H9 (cell line): ENCODE data around the gene HMGCS1. TPM values are rescaled to one million over a fixed set of nuclear protein-coding genes. Genes with fewer than 3 reads are reported as not detected.
A peak's percentile ranks its signal among the peaks of the same experiment; 100 is the strongest.

Experiments used
- DNase-seq: peaks from one replicate; pipeline ENCODE4 v3.0.0-alpha.2; 2017
- H2AFZ ChIP-seq: one replicate; pipeline ENCODE4 v1.6.1; 2013; ENCODE audit warnings: mild to moderate bottlenecking, low read length, control low read depth, moderate library complexity
- H2AK5ac ChIP-seq: 2 replicates; pipeline ENCODE4 v1.6.1; 2013; ENCODE audit warnings: low read length, control low read depth, mixed read lengths; ENCODE audit not compliant: insufficient read length
- H2BK120ac ChIP-seq: one replicate; pipeline ENCODE4 v1.6.1; 2013; ENCODE audit warnings: low read depth, mild to moderate bottlenecking, low read length, control low read depth, inconsistent platforms; ENCODE audit not compliant: poor library complexity, severe bottlenecking
- H2BK12ac ChIP-seq: 2 replicates; pipeline ENCODE4 v1.6.1; 2013; ENCODE audit warnings: low read length, control low read depth, mixed read lengths, low read depth; ENCODE audit not compliant: insufficient read length
- H2BK15ac ChIP-seq: 2 replicates; pipeline ENCODE4 v1.6.1; 2013; ENCODE audit warnings: low read depth, low read length, control low read depth
- H2BK20ac ChIP-seq: one replicate; pipeline ENCODE4 v1.6.1; 2013; ENCODE audit warnings: low read depth, mild to moderate bottlenecking, low read length, control low read depth, inconsistent platforms; ENCODE audit not compliant: poor library complexity, severe bottlenecking
- H2BK5ac ChIP-seq: 2 replicates; pipeline ENCODE4 v1.6.1; 2013; ENCODE audit warnings: low read length, control low read depth, mixed read lengths; ENCODE audit not compliant: insufficient read length
- H3K14ac ChIP-seq: 2 replicates; pipeline ENCODE4 v1.6.1; 2013; ENCODE audit warnings: low read length, control low read depth; ENCODE audit not compliant: insufficient read depth
- H3K18ac ChIP-seq: 2 replicates; pipeline ENCODE4 v1.6.1; 2013; ENCODE audit warnings: low read depth, mild to moderate bottlenecking, mixed read lengths, low read length, control low read depth; ENCODE audit not compliant: insufficient read length
- H3K23ac ChIP-seq: 2 replicates; pipeline ENCODE4 v1.6.1; 2013; ENCODE audit warnings: low read length, control low read depth, mixed read lengths, low read depth; ENCODE audit not compliant: insufficient read length
- H3K23me2 ChIP-seq: 2 replicates; pipeline ENCODE4 v1.6.1; 2013; ENCODE audit warnings: low read depth, mild to moderate bottlenecking, mixed read lengths, low read length, control low read depth; ENCODE audit not compliant: insufficient read length, poor library complexity, severe bottlenecking
- H3K27ac ChIP-seq: 2 replicates; pipeline ENCODE4 v1.5.1; 2013; ENCODE audit warnings: low read length, control low read depth, mixed read lengths, low read depth; ENCODE audit not compliant: insufficient read length
- H3K27me3 ChIP-seq: 2 replicates; pipeline ENCODE4 v1.6.1; 2013; ENCODE audit warnings: low read length, control low read depth, inconsistent platforms; ENCODE audit not compliant: insufficient read depth
- H3K4ac ChIP-seq: 2 replicates; pipeline ENCODE4 v1.6.1; 2013; ENCODE audit warnings: low read depth, mild to moderate bottlenecking, control low read depth, inconsistent platforms, low read length, moderate library complexity
- H3K4me1 ChIP-seq: 2 replicates; pipeline ENCODE4 v1.6.1; 2013; ENCODE audit warnings: low read length, control low read depth, inconsistent platforms; ENCODE audit not compliant: insufficient read depth
- H3K4me2 ChIP-seq: 2 replicates; pipeline ENCODE4 v1.6.1; 2013; ENCODE audit warnings: low read length, control low read depth, mixed read lengths; ENCODE audit not compliant: insufficient read length, insufficient read depth
- H3K56ac ChIP-seq: 2 replicates; pipeline ENCODE4 v1.6.1; 2013; ENCODE audit warnings: low read depth, mild to moderate bottlenecking, mixed read lengths, low read length, control low read depth; ENCODE audit not compliant: insufficient read length
- H3K79me1 ChIP-seq: 2 replicates; pipeline ENCODE4 v1.6.1; 2013; ENCODE audit warnings: low read depth, mild to moderate bottlenecking, moderate library complexity, low read length, control low read depth, inconsistent platforms; ENCODE audit not compliant: insufficient read depth, poor library complexity, severe bottlenecking
- H3K79me2 ChIP-seq: 2 replicates; pipeline ENCODE4 v1.6.1; 2013; ENCODE audit warnings: low read length, control low read depth, inconsistent platforms; ENCODE audit not compliant: insufficient read depth
- H3K9ac ChIP-seq: 2 replicates; pipeline ENCODE4 v1.6.1; 2013; ENCODE audit warnings: low read length, control low read depth, mixed read lengths; ENCODE audit not compliant: insufficient read length; ENCODE audit errors: extremely low read depth
- H3K9me3 ChIP-seq: one replicate; pipeline ENCODE4 v1.6.1; 2013; ENCODE audit warnings: low read depth, low read length, inconsistent platforms; ENCODE audit not compliant: control insufficient read depth
- H3T11ph ChIP-seq: one replicate; pipeline ENCODE4 v1.6.1; 2013; ENCODE audit warnings: mild to moderate bottlenecking, low read length, control low read depth, inconsistent platforms
- H4K20me1 ChIP-seq: one replicate; pipeline ENCODE4 v1.6.1; 2013; ENCODE audit not compliant: control insufficient read depth, insufficient read length, insufficient read depth
- H4K5ac ChIP-seq: 2 replicates; pipeline ENCODE4 v1.6.1; 2013; ENCODE audit warnings: low read depth, mild to moderate bottlenecking, mixed read lengths, low read length, control low read depth; ENCODE audit not compliant: insufficient read length
- H4K8ac ChIP-seq: replicated peaks from 2 replicates; pipeline ENCODE4 v1.6.1; 2013; ENCODE audit warnings: low read length, control low read depth, mixed read lengths, low read depth; ENCODE audit not compliant: insufficient read length
- H4K91ac ChIP-seq: 2 replicates; pipeline ENCODE4 v1.6.1; 2013; ENCODE audit warnings: low read depth, mild to moderate bottlenecking, moderate library complexity, mixed read lengths, low read length, control low read depth; ENCODE audit not compliant: insufficient read length
- H3K27ac Mint-ChIP-seq, 3 experiments: 2 replicates in 2 of 3; 3 replicates in 1 of 3; pipeline ENCODE4 v1.8.0; 2020 to 2021; ENCODE audit warnings: mixed read lengths in 3 of 3, mild to moderate bottlenecking in 1 of 3, moderate library complexity in 1 of 3
- H3K27me3 Mint-ChIP-seq: 2 replicates; pipeline ENCODE4 v1.8.0; 2021; ENCODE audit warnings: low read depth, mild to moderate bottlenecking, moderate library complexity, mixed read lengths
- H3K36me3 Mint-ChIP-seq, 3 experiments: 2 replicates in 2 of 3; 3 replicates in 1 of 3; pipeline ENCODE4 v1.8.0; 2020 to 2021; ENCODE audit warnings: low read depth in 3 of 3, mixed read lengths in 3 of 3; ENCODE audit not compliant: insufficient read depth in 1 of 3
- H3K4me1 Mint-ChIP-seq, 2 experiments: 2 replicates each; pipeline ENCODE4 v1.8.0; 2020; ENCODE audit warnings: mixed read lengths in 2 of 2
- H3K4me3 Mint-ChIP-seq, 2 experiments: 2 replicates in 1 of 2; 3 replicates in 1 of 2; pipeline ENCODE4 v1.8.0; 2020 to 2021; ENCODE audit warnings: mild to moderate bottlenecking in 2 of 2, mixed read lengths in 2 of 2, moderate library complexity in 1 of 2
- H3K9me3 Mint-ChIP-seq, 2 experiments: 2 replicates in 1 of 2; 3 replicates in 1 of 2; pipeline ENCODE4 v1.8.0; 2020; ENCODE audit warnings: mild to moderate bottlenecking in 2 of 2, mixed read lengths in 2 of 2, moderate library complexity in 1 of 2
- WGBS: extraction: QIAGEN DNeasy Blood & Tissue Kit; methylation state at CpG from one replicate; pipeline ENCODE4 v1.1.7; 2013; ENCODE audit warnings: missing lambda C conversion rate, low lambda C conversion rate, mixed read lengths; ENCODE audit not compliant: insufficient read length; ENCODE audit errors: extremely low coverage; 5-methylcytosine and 5-hydroxymethylcytosine counted together
- total RNA-seq: library from RNA; stranded (reverse); gene quantifications from 2 replicates; pipeline ENCODE4 v1.2.1, GENCODE V29; 2021
- TF ChIP-seq, protein P1 (sequence below): fragments of 200-600 bp; sonication (generic); conservative IDR thresholded peaks from 3 replicates; pipeline ENCODE4 v1.8.0; 2021; ENCODE audit warnings: antibody characterized with exemption, mild to moderate bottlenecking

Gene HMGCS1
- total RNA-seq, 1 experiment from 2014 or later: 147 TPM

DNA sequence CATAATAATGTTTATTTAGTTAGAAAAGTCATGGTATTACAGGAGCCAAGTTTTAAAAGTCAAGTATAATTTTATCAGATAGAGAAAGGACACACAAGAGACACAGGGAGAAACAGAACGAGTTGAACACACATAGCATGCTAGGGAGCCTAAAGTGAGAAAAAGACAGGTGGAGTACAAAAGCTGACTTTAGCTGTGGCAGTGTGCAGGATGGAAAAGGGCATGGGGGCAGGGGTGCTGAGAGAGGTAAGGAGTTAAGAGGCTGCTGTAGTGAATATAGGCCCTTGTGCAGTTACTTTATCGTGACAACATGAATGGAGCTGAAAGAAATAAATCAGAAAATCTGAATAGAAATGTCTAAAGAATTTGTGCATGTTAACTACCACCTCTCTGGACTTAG, 18.0 kb downstream of the HMGCS1 start:
- H3K9ac ChIP-seq: no peak overlapping the region
- H4K8ac ChIP-seq: no peak overlapping the region
- H3K27ac ChIP-seq: no peak overlapping the region
- H3K23ac ChIP-seq: no peak overlapping the region
- no peaks in the 10 kb centered on the region for H3K23me2 ChIP-seq
- no peak overlapping the region for H2BK12ac ChIP-seq
- H4K20me1 ChIP-seq: peaks cover 2% of the 10 kb centered on the region
- no peak overlapping the region for H2BK20ac ChIP-seq
- no peak overlapping the region for H2BK120ac ChIP-seq
- no peak overlapping the region for H2BK15ac ChIP-seq
- peaks cover 62 to 85% (median 85%) of the 10 kb centered on the region in 3 experiments; a peak in 6 of 7 replicates for H3K36me3 Mint-ChIP-seq
- DNase-seq: no peak
- no peak overlapping the region for H3K14ac ChIP-seq
- no peaks in the 10 kb centered on the region for H3K9me3 Mint-ChIP-seq
- WGBS: no CpG with 5 or more reads among the region's 2 CpGs
- no peak overlapping the region for H3K56ac ChIP-seq
- H3K4me3 Mint-ChIP-seq: peak overlapping the region in 1 of 2 experiments; percentile 16; a peak in 1 of 5 replicates
- no peak overlapping the region for H3K4ac ChIP-seq
- no peak overlapping the region for H2AK5ac ChIP-seq
- H2AFZ ChIP-seq: no peak overlapping the region
- H3K4me2 ChIP-seq: no peak overlapping the region
- peaks cover 10% of the 10 kb centered on the region; the same call in 1 of the 2 replicates for H3K79me2 ChIP-seq
- no peak overlapping the region for H3T11ph ChIP-seq
- no peaks in the 10 kb centered on the region for H3K9me3 ChIP-seq
- H2BK5ac ChIP-seq: no peak overlapping the region
- peaks cover 0 to 6% of the 10 kb centered on the region in 2 experiments; a peak in 2 of 4 replicates for H3K4me1 Mint-ChIP-seq
- H3K4me1 ChIP-seq: no peaks in the 10 kb centered on the region
- H3K27ac Mint-ChIP-seq: peak overlapping the region in 1 of 3 experiments; percentile 49; a peak in 1 of 7 replicates
- peaks cover 3% of the 10 kb centered on the region for H3K79me1 ChIP-seq
- no peak overlapping the region for H3K18ac ChIP-seq
- TF ChIP-seq, protein P1, sequence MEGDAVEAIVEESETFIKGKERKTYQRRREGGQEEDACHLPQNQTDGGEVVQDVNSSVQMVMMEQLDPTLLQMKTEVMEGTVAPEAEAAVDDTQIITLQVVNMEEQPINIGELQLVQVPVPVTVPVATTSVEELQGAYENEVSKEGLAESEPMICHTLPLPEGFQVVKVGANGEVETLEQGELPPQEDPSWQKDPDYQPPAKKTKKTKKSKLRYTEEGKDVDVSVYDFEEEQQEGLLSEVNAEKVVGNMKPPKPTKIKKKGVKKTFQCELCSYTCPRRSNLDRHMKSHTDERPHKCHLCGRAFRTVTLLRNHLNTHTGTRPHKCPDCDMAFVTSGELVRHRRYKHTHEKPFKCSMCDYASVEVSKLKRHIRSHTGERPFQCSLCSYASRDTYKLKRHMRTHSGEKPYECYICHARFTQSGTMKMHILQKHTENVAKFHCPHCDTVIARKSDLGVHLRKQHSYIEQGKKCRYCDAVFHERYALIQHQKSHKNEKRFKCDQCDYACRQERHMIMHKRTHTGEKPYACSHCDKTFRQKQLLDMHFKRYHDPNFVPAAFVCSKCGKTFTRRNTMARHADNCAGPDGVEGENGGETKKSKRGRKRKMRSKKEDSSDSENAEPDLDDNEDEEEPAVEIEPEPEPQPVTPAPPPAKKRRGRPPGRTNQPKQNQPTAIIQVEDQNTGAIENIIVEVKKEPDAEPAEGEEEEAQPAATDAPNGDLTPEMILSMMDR: no peak
- no peaks in the 10 kb centered on the region for H3K27me3 Mint-ChIP-seq
- H4K91ac ChIP-seq: no peak overlapping the region
- no peak overlapping the region for H4K5ac ChIP-seq
- no peaks in the 10 kb centered on the region; the same call in 1 of the 2 replicates for H3K27me3 ChIP-seq
